Nephron progenitor cell (in vitro differentiated cells): ENCODE data around the gene BRICD5.

Experiments used
- DNase-seq: peaks from one replicate; pipeline ENCODE4 v3.0.0; 2021
- H3K27ac Mint-ChIP-seq: 2 replicates; pipeline ENCODE4 v1.8.0; 2021; ENCODE audit warnings: mild to moderate bottlenecking, moderate library complexity, mixed read lengths
- H3K27me3 Mint-ChIP-seq: 2 replicates; pipeline ENCODE4 v1.8.0; 2021; ENCODE audit warnings: mild to moderate bottlenecking, low read depth, mixed read lengths; ENCODE audit not compliant: poor library complexity
- H3K36me3 Mint-ChIP-seq: 2 replicates; pipeline ENCODE4 v1.8.0; 2021; ENCODE audit warnings: low read depth, mixed read lengths
- H3K4me1 Mint-ChIP-seq: 2 replicates; pipeline ENCODE4 v1.8.0; 2021; ENCODE audit warnings: mixed read lengths
- H3K4me3 Mint-ChIP-seq: 2 replicates; pipeline ENCODE4 v1.8.0; 2021; ENCODE audit warnings: mild to moderate bottlenecking, moderate library complexity, mixed read lengths
- H3K9me3 Mint-ChIP-seq: 2 replicates; pipeline ENCODE4 v1.8.0; 2021; ENCODE audit warnings: mild to moderate bottlenecking, moderate library complexity, mixed read lengths
- CTCF ChIP-seq: fragments of 200-600 bp; sonication (generic); IDR thresholded peaks from 2 replicates; pipeline ENCODE4 v1.5.0; 2021; ENCODE audit warnings: antibody characterized with exemption

BRICD5 gene

GRCh38 chr16:2235234-2235651, 24.6 kb upstream of the BRICD5 start:
- H3K27me3 Mint-ChIP-seq, result peaks cover 33% of the 10 kb centered on the region
- H3K4me3 Mint-ChIP-seq, result no peak overlapping the region
- no peaks in the 10 kb centered on the region for H3K9me3 Mint-ChIP-seq
- no peak overlapping the region for H3K27ac Mint-ChIP-seq
- H3K4me1 Mint-ChIP-seq, result no peaks in the 10 kb centered on the region
- TF ChIP-seq CTCF, result no peak
- H3K36me3 Mint-ChIP-seq, result peaks cover 7% of the 10 kb centered on the region
- DNase-seq, result no peak

- Mint-ChIP-seq H3K27me3 (peaks cover 33% of the 10 kb centered on the region), H3K9me3 (no peaks in the 10 kb centered on the region), H3K36me3 (peaks cover 5% of the 10 kb centered on the region), H3K27ac (no peak overlapping the region), H3K4me1 (no peaks in the 10 kb centered on the region), H3K4me3 (no peak overlapping the region)
- TF ChIP-seq CTCF, result no peak
- DNase-seq, result no peak
These were observed 24.1 kb upstream of the BRICD5 start for GRCh38 chr16:2234813-2235170.

- no peak for TF ChIP-seq CTCF
- DNase-seq, result no peak
- Mint-ChIP-seq H3K27ac (no peak overlapping the region), H3K36me3 (no peaks in the 10 kb centered on the region), H3K4me3 (no peak overlapping the region), H3K27me3 (peaks cover 28% of the 10 kb centered on the region), H3K9me3 (no peaks in the 10 kb centered on the region), H3K4me1 (no peaks in the 10 kb centered on the region)
These were observed 23.5 kb upstream of the BRICD5 start for GRCh38 chr16:2233872-2234812.

- Mint-ChIP-seq H3K27me3 (peaks cover 22% of the 10 kb centered on the region), H3K27ac (no peak overlapping the region), H3K36me3 (no peaks in the 10 kb centered on the region), H3K9me3 (no peaks in the 10 kb centered on the region), H3K4me3 (no peak overlapping the region), H3K4me1 (no peaks in the 10 kb centered on the region)
- no peak for TF ChIP-seq CTCF
- no peak for DNase-seq
These were observed 22.5 kb upstream of the BRICD5 start for GRCh38 chr16:2233046-2233775.

- Mint-ChIP-seq H3K27me3 (peaks cover 15% of the 10 kb centered on the region), H3K36me3 (no peaks in the 10 kb centered on the region), H3K4me3 (no peak overlapping the region), H3K4me1 (no peaks in the 10 kb centered on the region), H3K9me3 (no peaks in the 10 kb centered on the region), H3K27ac (no peak overlapping the region)
- DNase-seq, result no peak
- no peak for TF ChIP-seq CTCF
These were observed 21.7 kb upstream of the BRICD5 start for GRCh38 chr16:2232094-2232990.
